Measurements from ENCODE around the gene DOCK11. TPM values are rescaled to one million over a fixed set of nuclear protein-coding genes. Genes with fewer than 3 reads are reported as not detected.

DOCK11 gene
- total RNA-seq, 1 donor from 2014 or later, result 0.51 TPM

- DNase-seq, result no peak
Observed at GRCh38 chrX:118633530-118633929, 137.9 kb downstream of the DOCK11 start.

- no peak for DNase-seq
Observed at GRCh38 chrX:118634336-118634735, 138.7 kb downstream of the DOCK11 start.

GRCh38 chrX:118637997-118638396 is 142.4 kb downstream of the DOCK11 start:
- DNase-seq, result peak; percentile 24

- DNase-seq, result peak; percentile 70
Observed at GRCh38 chrX:118644378-118644777, 148.8 kb downstream of the DOCK11 start.

GRCh38 chrX:118652717-118653116 is 157.1 kb downstream of the DOCK11 start:
- DNase-seq, result peak; percentile 1

GRCh38 chrX:118654331-118654730 is 158.7 kb downstream of the DOCK11 start:
- DNase-seq, result no peak

- DNase-seq, result no peak
Observed at GRCh38 chrX:118655561-118656246, 160.1 kb downstream of the DOCK11 start.

GRCh38 chrX:118657413-118657812 is 161.8 kb downstream of the DOCK11 start:
- DNase-seq, result no peak

- no peak for DNase-seq
Observed at GRCh38 chrX:118660085-118660484, 164.5 kb downstream of the DOCK11 start.

- no peak for DNase-seq
Observed at GRCh38 chrX:118665204-118665603, 169.6 kb downstream of the DOCK11 start.

GRCh38 chrX:118666521-118666920 is 170.9 kb downstream of the DOCK11 start:
- no peak for DNase-seq

- DNase-seq, result no peak
Observed at GRCh38 chrX:118669435-118669834, 173.8 kb downstream of the DOCK11 start.

- no peak for DNase-seq
Observed at GRCh38 chrX:118675326-118675965, 179.8 kb downstream of the DOCK11 start.

GRCh38 chrX:118675966-118676349 is 180.3 kb downstream of the DOCK11 start:
- no peak for DNase-seq

GRCh38 chrX:118677318-118677717 is 181.7 kb downstream of the DOCK11 start:
- no peak for DNase-seq

- DNase-seq, result no peak
Observed at GRCh38 chrX:118679290-118679689, 183.7 kb downstream of the DOCK11 start.

GRCh38 chrX:118682258-118683014 is 186.8 kb downstream of the DOCK11 start:
- no peak for DNase-seq

- no peak for DNase-seq
Observed at GRCh38 chrX:118685393-118685792, 189.8 kb downstream of the DOCK11 start.

- DNase-seq, result no peak
Observed at GRCh38 chrX:118688935-118689334, 193.3 kb downstream of the DOCK11 start.

GRCh38 chrX:118693843-118694242 is 198.2 kb downstream of the DOCK11 start:
- peak; percentile 51 for DNase-seq

GRCh38 chrX:118694638-118695037 is 199.0 kb downstream of the DOCK11 start:
- DNase-seq, result peak; percentile 49

- peak; percentile 27 for DNase-seq
Observed at GRCh38 chrX:118698516-118699170, 203.0 kb downstream of the DOCK11 start.

- DNase-seq, result no peak
Observed at GRCh38 chrX:118702741-118703140, 207.1 kb downstream of the DOCK11 start.

Data from dermis blood vessel endothelial cell (primary cell).